Calu3 (cell line): ENCODE data around the gene MBTD1. TPM values are rescaled to one million over a fixed set of nuclear protein-coding genes. Genes with fewer than 3 reads are reported as not detected.
"Not testable (repeated sequence)": the region's sequence is repeated elsewhere in the genome, so short reads cannot be mapped to it uniquely, and the experiment has no call there.

ENCODE experiments used
- BruUV-seq: library from RNA; stranded (reverse); fragments of 400-500 nt; replicated peaks from 2 replicates; lab custom pipeline; 2021; lab: Mats Ljungman, UMichigan
- CTCF ChIA-PET: fragments of 300-600 bp; sonication (Branson Sonifier 250); formaldehyde crosslinking; loops from one replicate; lab custom pipeline; 2022; ENCODE audit warnings: antibody characterized with exemption; lab: Charles Lee
- DNase-seq: peaks from one replicate; pipeline ENCODE4 v3.0.0; 2022
- H3K27ac Mint-ChIP-seq: one replicate; pipeline ENCODE4 v1.8.0; 2022; ENCODE audit warnings: mixed read lengths; ENCODE audit not compliant: unreplicated experiment
- H3K27me3 Mint-ChIP-seq: one replicate; pipeline ENCODE4 v1.8.0; 2022; ENCODE audit warnings: mixed read lengths; ENCODE audit not compliant: unreplicated experiment
- H3K36me3 Mint-ChIP-seq: one replicate; pipeline ENCODE4 v1.8.0; 2022; ENCODE audit warnings: mild to moderate bottlenecking, moderate library complexity, mixed read lengths; ENCODE audit not compliant: insufficient read depth, unreplicated experiment
- H3K4me1 Mint-ChIP-seq: one replicate; pipeline ENCODE4 v1.8.0; 2022; ENCODE audit warnings: mild to moderate bottlenecking, low read depth, mixed read lengths; ENCODE audit not compliant: unreplicated experiment
- H3K4me3 Mint-ChIP-seq: one replicate; pipeline ENCODE4 v1.8.0; 2022; ENCODE audit warnings: mild to moderate bottlenecking, low read depth, moderate library complexity, mixed read lengths; ENCODE audit not compliant: unreplicated experiment
- H3K9me3 Mint-ChIP-seq: one replicate; pipeline ENCODE4 v1.8.0; 2022; ENCODE audit warnings: low read depth, mixed read lengths; ENCODE audit not compliant: unreplicated experiment
- intact Hi-C: fragments of 100-400 bp; cut with micrococcal nuclease; formaldehyde crosslinking; loops from one replicate; pipeline ENCODE4 v1.10.0; 2022; ENCODE audit not compliant: unreplicated experiment
- total RNA-seq: library from RNA; stranded (reverse); gene quantifications from 2 replicates; pipeline ENCODE4 v1.2.3, GENCODE V29; 2022
- TF ChIP-seq, protein P1 (sequence below): fragments of 200-600 bp; IDR thresholded peaks from one replicate; pipeline ENCODE4 v1.8.0; 2022; ENCODE audit warnings: antibody characterized with exemption; ENCODE audit not compliant: unreplicated experiment

The MBTD1 gene
- total RNA-seq, 1 experiment from 2014 or later, result 38.4 TPM

DNA sequence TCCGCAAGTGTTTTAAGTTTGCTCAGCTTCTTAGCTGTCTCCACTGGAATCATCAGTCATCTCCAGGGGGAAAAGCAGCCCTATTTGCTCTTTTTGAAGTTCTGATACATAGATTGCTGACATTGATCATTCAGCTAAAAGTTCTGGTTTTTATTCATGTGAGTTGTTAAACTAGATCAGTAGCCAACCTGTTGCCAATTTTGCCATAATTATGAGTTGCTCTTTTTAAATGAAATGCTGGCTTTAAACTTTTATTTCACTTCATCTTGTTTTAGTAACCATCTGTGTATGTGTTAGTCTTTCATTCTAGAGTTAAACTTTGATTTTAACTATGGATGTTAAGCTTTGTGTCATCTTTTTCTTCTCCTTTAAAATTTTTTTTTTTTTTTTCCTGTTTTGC, 13.0 kb upstream of the MBTD1 start:
- no peak for DNase-seq
- peaks cover 61% of the 10 kb centered on the region for H3K36me3 Mint-ChIP-seq
- no peak overlapping the region for H3K27ac Mint-ChIP-seq
- CTCF ChIA-PET, result interaction anchor here (0.6 to 0.7 kb wide), 2 partner anchors 17 to 517 kb away, joined by 3 to 4 read pairs; no protein-coding TSS in a partner anchor
- H3K27me3 Mint-ChIP-seq, result no peaks in the 10 kb centered on the region
- no peaks in the 10 kb centered on the region for H3K9me3 Mint-ChIP-seq
- no TSS peak for BruUV-seq
- peaks cover 2% of the 10 kb centered on the region for H3K4me1 Mint-ChIP-seq
- TF ChIP-seq, protein P1, sequence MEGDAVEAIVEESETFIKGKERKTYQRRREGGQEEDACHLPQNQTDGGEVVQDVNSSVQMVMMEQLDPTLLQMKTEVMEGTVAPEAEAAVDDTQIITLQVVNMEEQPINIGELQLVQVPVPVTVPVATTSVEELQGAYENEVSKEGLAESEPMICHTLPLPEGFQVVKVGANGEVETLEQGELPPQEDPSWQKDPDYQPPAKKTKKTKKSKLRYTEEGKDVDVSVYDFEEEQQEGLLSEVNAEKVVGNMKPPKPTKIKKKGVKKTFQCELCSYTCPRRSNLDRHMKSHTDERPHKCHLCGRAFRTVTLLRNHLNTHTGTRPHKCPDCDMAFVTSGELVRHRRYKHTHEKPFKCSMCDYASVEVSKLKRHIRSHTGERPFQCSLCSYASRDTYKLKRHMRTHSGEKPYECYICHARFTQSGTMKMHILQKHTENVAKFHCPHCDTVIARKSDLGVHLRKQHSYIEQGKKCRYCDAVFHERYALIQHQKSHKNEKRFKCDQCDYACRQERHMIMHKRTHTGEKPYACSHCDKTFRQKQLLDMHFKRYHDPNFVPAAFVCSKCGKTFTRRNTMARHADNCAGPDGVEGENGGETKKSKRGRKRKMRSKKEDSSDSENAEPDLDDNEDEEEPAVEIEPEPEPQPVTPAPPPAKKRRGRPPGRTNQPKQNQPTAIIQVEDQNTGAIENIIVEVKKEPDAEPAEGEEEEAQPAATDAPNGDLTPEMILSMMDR, result no peak
- intact Hi-C loops, result no loop called here
- no peak overlapping the region for H3K4me3 Mint-ChIP-seq

DNA sequence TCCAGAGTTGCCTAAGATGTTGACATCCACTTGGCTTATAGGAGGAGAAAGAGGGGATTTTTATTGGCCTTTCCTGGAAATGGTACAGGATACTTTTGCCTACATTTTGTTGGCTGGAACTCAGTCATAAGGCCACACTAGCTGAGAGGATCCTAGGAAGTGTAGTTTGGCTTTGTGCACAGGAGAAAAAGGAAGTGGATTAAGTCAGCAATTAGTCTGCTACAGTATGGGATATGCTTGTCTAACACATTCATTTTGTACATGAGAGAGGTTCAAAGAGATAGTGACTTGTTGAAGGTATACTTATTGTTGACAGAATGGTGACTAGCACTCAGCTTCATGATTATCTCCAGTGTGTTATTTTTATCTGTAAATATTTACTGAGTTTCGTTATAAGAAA, 10.8 kb upstream of the MBTD1 start:
- H3K4me1 Mint-ChIP-seq, result no peaks in the 10 kb centered on the region
- CTCF ChIA-PET, result no interaction called here
- TF ChIP-seq, protein P1, result no peak
- DNase-seq, result no peak
- BruUV-seq, result no TSS peak
- intact Hi-C loops, result no loop called here
- peaks cover 64% of the 10 kb centered on the region for H3K36me3 Mint-ChIP-seq
- no peaks in the 10 kb centered on the region for H3K27me3 Mint-ChIP-seq
- no peak overlapping the region for H3K27ac Mint-ChIP-seq
- H3K9me3 Mint-ChIP-seq, result no peaks in the 10 kb centered on the region
- H3K4me3 Mint-ChIP-seq, result no peak overlapping the region

DNA sequence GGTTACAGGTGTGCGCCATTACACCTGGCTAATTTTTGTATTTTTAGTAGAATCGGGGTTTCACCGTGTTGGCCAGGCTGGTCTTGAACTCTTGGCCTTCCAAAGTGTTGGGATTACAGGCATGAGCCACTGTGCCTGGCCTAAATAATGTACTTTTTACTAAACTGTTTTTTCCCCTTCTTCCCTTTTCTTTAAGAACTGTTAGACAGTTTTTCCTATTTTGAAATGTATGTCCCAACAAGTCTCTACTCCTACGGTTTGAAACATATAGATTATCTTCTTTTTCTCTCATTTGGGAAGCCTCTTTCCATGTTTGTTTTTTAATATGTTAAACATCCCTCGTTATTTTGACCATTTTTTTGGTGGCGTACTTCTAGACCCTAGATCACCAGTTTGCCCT, 10.1 kb upstream of the MBTD1 start:
- intact Hi-C loops, result no loop called here
- no peak overlapping the region for H3K4me3 Mint-ChIP-seq
- H3K36me3 Mint-ChIP-seq, result peaks cover 66% of the 10 kb centered on the region
- no TSS peak for BruUV-seq
- no peak for DNase-seq
- no peaks in the 10 kb centered on the region for H3K27me3 Mint-ChIP-seq
- CTCF ChIA-PET, result no interaction called here
- TF ChIP-seq, protein P1, result no peak
- no peaks in the 10 kb centered on the region for H3K9me3 Mint-ChIP-seq
- no peak overlapping the region for H3K27ac Mint-ChIP-seq
- H3K4me1 Mint-ChIP-seq, result no peaks in the 10 kb centered on the region

DNA sequence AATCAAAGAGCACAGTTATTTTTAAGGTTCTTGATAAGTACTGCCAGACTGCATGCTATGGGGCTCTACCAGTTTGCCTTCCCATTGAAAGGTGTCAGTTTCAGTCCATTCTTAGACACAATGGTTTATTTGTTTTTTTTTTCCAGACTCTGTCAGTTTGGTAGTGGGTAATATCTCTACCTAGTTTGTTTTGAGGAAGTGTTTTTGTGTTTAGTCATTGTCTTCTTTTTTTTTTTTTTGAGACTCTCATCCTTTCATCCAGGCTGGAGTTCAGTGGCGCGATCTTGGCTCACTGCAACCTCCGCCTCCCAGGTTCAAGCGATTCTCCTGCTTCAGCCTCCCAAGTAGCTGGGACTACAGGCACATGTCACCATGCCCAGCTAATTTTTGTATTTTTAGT, 4.6 kb upstream of the MBTD1 start:
- intact Hi-C loops, H3K27ac Mint-ChIP-seq, H3K9me3 Mint-ChIP-seq, BruUV-seq, H3K4me3 Mint-ChIP-seq, H3K27me3 Mint-ChIP-seq, DNase-seq: not testable (repeated sequence)
- CTCF ChIA-PET, result interaction anchor here (0.7 kb wide), 2 partner anchors 17 to 23 kb away, joined by 3 read pairs; no protein-coding TSS in a partner anchor
- Mint-ChIP-seq H3K4me1 (peaks cover 24% of the 10 kb centered on the region), H3K36me3 (peaks cover 83% of the 10 kb centered on the region)

DNA sequence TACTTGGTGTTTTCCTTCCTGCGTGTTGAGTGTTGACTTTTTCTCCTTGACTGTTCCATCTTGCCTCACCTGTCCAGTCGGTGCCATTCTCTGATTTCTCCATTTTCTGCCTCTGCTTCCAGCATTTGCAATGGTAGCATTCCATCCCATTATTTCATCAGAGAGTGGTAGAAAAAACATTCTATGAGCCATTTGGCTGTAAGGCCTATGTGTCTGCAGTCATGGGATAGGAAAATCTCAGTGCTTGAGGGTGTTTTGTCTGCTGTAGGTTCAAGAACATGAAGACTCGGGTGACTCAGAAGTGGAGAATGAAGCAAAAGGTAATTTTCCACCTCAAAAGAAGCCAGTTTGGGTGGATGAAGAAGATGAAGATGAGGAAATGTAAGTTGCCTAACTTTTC, 3.2 kb upstream of the MBTD1 start:
- H3K4me3 Mint-ChIP-seq, result peak overlapping the region; percentile 87
- no peak for DNase-seq
- CTCF ChIA-PET, result no interaction called here
- H3K9me3 Mint-ChIP-seq, result no peaks in the 10 kb centered on the region
- no peaks in the 10 kb centered on the region for H3K27me3 Mint-ChIP-seq
- TF ChIP-seq, protein P1, result no peak
- H3K4me1 Mint-ChIP-seq, result peaks cover 34% of the 10 kb centered on the region
- no TSS peak for BruUV-seq
- intact Hi-C loops, result no loop called here
- H3K27ac Mint-ChIP-seq, result peak overlapping the region; percentile 25
- H3K36me3 Mint-ChIP-seq, result peaks cover 81% of the 10 kb centered on the region
